ENCODE measurements around the gene MBNL1. TPM values are rescaled to one million over a fixed set of nuclear protein-coding genes. Genes with fewer than 3 reads are reported as not detected.
A peak's percentile ranks its signal among the peaks of the same experiment; 100 is the strongest.

MBNL1 gene
- total RNA-seq, 1 donor, result 465 TPM

DNA sequence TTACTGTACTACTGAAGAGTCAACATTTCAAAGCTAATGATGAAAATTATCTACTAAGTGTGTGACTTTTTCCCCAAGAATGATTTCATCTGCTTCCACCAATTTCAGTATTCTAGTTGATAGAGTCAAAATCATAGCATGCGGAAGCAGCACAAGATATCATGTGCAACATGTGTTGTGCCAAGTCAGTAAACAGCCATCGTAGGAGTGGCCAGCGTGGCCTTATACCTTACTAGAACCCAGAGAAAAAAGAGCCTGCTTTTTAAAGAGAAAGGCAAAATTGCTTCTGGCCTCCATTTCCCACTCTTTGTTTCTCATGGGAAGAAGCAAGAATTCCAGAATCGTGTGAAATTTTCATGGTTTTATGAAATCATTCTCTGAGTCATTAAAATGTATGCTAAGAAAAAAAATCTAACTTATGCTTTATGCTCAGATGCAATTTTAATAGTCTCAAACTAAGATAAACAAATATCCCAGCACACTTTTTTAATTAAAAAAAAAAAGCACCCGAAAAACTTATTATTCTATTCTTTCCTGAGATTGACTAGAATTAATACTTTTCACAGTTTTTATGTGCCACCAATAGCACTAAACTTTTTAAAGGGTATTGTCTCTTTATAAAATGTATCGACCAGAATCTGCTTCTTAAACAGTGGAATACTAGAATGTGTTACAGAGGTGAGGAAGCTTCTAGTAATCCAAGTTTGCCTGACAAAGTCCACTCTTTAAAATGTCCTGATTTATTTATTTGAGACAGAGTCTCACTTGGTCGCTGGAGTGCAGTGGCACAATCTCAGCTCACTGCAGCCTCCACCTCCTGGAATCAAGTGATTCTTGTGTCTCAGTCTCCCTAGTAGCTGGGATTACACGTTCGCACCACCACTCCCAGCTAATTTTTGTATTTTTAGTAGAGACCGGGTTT, 87.3 kb downstream of the MBNL1 start:
- TF ChIP-seq, protein P1, sequence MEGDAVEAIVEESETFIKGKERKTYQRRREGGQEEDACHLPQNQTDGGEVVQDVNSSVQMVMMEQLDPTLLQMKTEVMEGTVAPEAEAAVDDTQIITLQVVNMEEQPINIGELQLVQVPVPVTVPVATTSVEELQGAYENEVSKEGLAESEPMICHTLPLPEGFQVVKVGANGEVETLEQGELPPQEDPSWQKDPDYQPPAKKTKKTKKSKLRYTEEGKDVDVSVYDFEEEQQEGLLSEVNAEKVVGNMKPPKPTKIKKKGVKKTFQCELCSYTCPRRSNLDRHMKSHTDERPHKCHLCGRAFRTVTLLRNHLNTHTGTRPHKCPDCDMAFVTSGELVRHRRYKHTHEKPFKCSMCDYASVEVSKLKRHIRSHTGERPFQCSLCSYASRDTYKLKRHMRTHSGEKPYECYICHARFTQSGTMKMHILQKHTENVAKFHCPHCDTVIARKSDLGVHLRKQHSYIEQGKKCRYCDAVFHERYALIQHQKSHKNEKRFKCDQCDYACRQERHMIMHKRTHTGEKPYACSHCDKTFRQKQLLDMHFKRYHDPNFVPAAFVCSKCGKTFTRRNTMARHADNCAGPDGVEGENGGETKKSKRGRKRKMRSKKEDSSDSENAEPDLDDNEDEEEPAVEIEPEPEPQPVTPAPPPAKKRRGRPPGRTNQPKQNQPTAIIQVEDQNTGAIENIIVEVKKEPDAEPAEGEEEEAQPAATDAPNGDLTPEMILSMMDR (IDR thresholded peaks at IDR 0.05; ENCODE audit: insufficient read depth, low read length), result no peak
- peak; percentile 30 for DNase-seq (ENCODE audit: low read depth)
- H3K4me3 ChIP-seq (ENCODE audit: low read depth, low read length), result no peak overlapping the region

DNA sequence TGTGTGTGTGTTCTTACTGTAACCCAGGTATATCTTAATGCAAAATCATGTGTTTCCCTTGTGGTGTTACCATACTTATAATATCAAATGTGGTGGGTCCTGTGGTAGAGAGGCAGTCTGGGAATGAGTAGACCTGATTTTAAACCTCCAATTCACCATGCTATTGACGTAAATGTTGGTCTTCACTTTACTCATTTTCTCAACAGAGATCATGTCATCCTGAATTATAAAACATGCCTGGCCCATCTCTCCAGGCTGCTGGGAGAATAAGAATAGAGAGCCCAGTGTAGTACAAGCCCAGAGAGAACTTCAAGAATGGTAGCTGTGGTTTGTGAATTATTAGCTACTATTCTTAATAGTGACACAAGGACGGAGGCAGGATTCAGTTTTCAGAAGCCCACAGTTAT, 88.1 kb downstream of the MBNL1 start:
- no peak for DNase-seq (ENCODE audit: low read depth)
- H3K4me3 ChIP-seq (ENCODE audit: low read depth, low read length), result no peak overlapping the region
- TF ChIP-seq, protein P1 (IDR thresholded peaks at IDR 0.05; ENCODE audit: insufficient read depth, low read length), result no peak

DNA sequence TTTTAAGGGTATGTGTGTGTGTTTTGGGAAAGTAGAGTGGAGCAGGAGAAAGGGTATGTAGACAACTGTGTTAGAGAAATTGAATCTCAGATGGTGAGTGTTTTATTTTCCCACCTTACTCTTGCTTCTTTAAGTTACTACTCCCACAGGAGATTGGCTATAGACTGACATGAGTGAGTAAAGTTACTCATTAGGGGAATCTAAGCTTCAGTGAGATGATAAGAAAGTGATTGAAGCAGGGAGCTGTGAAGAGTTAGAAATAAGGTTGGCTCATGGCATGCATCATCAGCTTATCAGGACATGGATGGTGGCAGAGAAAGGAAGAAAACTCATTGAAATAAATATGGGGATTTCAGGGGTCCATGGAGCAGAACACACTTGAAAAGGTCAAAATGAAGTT, 88.9 kb downstream of the MBNL1 start:
- no peak overlapping the region for H3K4me3 ChIP-seq (ENCODE audit: low read depth, low read length)
- DNase-seq (ENCODE audit: low read depth), result no peak
- TF ChIP-seq, protein P1 (IDR thresholded peaks at IDR 0.05; ENCODE audit: insufficient read depth, low read length), result no peak

DNA sequence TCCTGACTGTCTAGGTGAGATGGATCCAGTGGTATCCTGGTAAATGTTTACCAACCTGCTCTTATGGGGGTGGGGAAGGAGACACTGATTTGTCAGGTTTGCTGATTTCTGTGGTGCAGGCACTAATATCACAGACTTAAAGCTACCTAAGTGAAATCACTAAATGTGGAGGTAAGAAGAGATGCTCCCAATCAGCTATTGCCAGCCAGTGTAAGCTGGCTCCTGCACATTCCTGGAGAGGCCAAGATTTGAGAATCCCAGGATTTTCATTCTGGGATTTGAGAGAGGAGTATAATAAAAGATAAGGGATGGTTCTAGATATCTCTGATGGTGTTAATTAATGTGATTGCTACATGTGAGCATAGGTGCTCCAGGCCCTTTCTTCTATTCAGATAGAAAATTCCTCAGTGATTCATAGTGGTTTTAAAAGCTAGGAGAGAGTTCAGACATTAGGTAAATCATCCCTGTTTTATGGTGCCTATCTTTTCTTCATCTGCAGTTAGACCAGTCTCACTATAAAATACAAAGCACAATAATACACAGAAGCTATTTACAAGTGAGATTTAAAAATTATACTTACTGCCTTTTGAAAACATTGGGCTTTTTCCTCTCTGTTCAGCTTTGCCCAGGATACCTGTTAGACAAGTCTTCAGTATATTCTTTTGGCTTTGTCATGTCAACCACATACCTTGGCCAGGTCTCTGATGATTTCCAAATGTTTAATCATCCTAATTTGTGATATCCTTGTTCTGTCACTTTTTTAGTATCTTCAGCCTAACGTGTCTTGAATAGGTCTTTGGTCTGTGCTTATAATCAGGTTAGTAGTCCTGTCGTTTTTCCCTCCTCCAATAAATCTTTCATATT, 90.9 kb downstream of the MBNL1 start:
- no peak for DNase-seq (ENCODE audit: low read depth)
- H3K4me3 ChIP-seq (ENCODE audit: low read depth, low read length), result no peak overlapping the region
- TF ChIP-seq, protein P1 (IDR thresholded peaks at IDR 0.05; ENCODE audit: insufficient read depth, low read length), result no peak

DNA sequence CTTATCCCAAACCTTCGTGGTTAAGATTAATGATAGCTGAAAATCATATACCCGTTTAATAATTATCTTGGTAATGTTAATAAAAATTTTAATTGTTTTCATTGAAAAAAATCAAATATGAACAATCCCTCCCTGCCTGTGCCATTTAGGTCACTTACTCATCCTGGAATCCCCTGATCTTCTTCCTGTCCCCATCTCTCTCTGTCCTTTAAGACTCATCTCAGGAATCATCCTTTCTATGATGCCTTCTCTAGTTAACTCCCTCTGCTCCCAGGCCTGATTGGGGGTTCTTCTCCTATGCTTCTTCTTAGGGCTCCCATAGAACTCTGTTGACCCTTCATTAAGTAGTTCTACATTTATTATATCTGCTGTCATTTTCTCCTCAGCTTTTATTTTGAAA, 91.6 kb downstream of the MBNL1 start:
- no peak for DNase-seq (ENCODE audit: low read depth)
- TF ChIP-seq, protein P1 (IDR thresholded peaks at IDR 0.05; ENCODE audit: insufficient read depth, low read length), result no peak
- no peak overlapping the region for H3K4me3 ChIP-seq (ENCODE audit: low read depth, low read length)

DNA sequence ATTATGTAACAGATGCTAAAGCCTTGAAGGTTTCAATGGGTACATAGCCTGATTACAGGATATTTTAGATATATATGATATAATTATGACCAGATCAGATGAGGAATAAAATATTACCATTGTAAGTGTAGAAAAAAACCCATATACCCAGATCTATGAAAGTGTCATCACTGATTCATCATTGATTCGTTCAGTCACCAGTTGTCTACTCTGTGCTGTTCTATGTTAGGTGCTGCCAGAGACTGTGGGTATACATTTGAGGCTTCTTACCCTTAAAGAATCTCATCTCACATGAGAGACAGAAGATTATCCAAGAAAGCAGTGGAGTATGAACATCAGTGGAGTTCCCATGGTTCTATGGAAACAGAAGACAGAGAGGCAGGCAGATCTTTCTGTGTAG, 92.2 kb downstream of the MBNL1 start:
- DNase-seq (ENCODE audit: low read depth), result no peak
- no peak overlapping the region for H3K4me3 ChIP-seq (ENCODE audit: low read depth, low read length)
- TF ChIP-seq, protein P1 (IDR thresholded peaks at IDR 0.05; ENCODE audit: insufficient read depth, low read length), result no peak

All from fibroblast of the aortic adventitia (primary cell).